Hematopoietic multipotent progenitor cell treated with erythropoietin and hydrocortisone succinate and interleukin-3 and kit ligand, for 4 days (in vitro differentiated cells): Measurements from ENCODE around the gene OTX2.

Experiments used
- DNase-seq: peaks from one replicate; pipeline ENCODE4 v3.0.0-alpha.2; 2015

Gene OTX2

GRCh38 chr14:56794557-56795283, 15.6 kb downstream of the OTX2 start:
- DNase-seq = no peak

GRCh38 chr14:56794088-56794556, 16.2 kb downstream of the OTX2 start:
- no peak for DNase-seq

GRCh38 chr14:56789955-56790354, 20.3 kb downstream of the OTX2 start:
- no peak for DNase-seq

- DNase-seq = no peak
Measured at GRCh38 chr14:56787530-56787929, 22.7 kb downstream of the OTX2 start.

- no peak for DNase-seq
Measured at GRCh38 chr14:56782711-56783110, 27.6 kb downstream of the OTX2 start.

- no peak for DNase-seq
Measured at GRCh38 chr14:56774503-56774902, 35.8 kb downstream of the OTX2 start.

- DNase-seq = no peak
Measured at GRCh38 chr14:56770512-56770911, 39.8 kb downstream of the OTX2 start.

- no peak for DNase-seq
Measured at GRCh38 chr14:56760164-56760914, 49.9 kb downstream of the OTX2 start.

GRCh38 chr14:56759633-56760032, 50.6 kb downstream of the OTX2 start:
- no peak for DNase-seq

- no peak for DNase-seq
Measured at GRCh38 chr14:56759094-56759493, 51.2 kb downstream of the OTX2 start.

- no peak for DNase-seq
Measured at GRCh38 chr14:56754921-56755320, 55.4 kb downstream of the OTX2 start.

- no peak for DNase-seq
Measured at GRCh38 chr14:56753396-56753795, 56.9 kb downstream of the OTX2 start.

GRCh38 chr14:56752428-56752827, 57.9 kb downstream of the OTX2 start:
- no peak for DNase-seq

- peak; percentile 3 for DNase-seq
Measured at GRCh38 chr14:56751471-56751870, 58.8 kb downstream of the OTX2 start.
